ENCODE results near the gene DLAT.
"Not testable (repeated sequence)": the region's sequence is repeated elsewhere in the genome, so short reads cannot be mapped to it uniquely, and the experiment has no call there.

Gene DLAT

GRCh38 chr11:112042961-112043304 lies 17.7 kb downstream of the DLAT start:
- Histone ChIP-seq H2AFZ (no peak overlapping the region), H3K4me1 (no peaks in the 10 kb centered on the region), H3K4me2 (ENCODE audit: low read length) (no peak overlapping the region), H3K4me3 (ENCODE audit: low read depth, low read length) (no peak overlapping the region), H3K9me3 (ENCODE audit: control insufficient read depth, low read length) (no peaks in the 10 kb centered on the region), H3K79me2 (no peaks in the 10 kb centered on the region), H3K27me3 (ENCODE audit: control insufficient read depth, insufficient read depth, low read length) (no peaks in the 10 kb centered on the region), H3K27ac (no peak overlapping the region), H3K9ac (no peak overlapping the region), H3K36me3 (ENCODE audit: control insufficient read depth, insufficient read depth, low read length) (no peaks in the 10 kb centered on the region)
- no peak for TF ChIP-seq CTCF (IDR thresholded peaks at IDR 0.05)

GRCh38 chr11:112044961-112045360 lies 19.8 kb downstream of the DLAT start:
- Histone ChIP-seq H3K4me3 (ENCODE audit: low read depth, low read length) (no peak overlapping the region), H2AFZ (no peak overlapping the region), H3K9ac (no peak overlapping the region), H3K9me3 (ENCODE audit: control insufficient read depth, low read length) (no peaks in the 10 kb centered on the region), H3K27ac (no peak overlapping the region), H3K27me3 (ENCODE audit: control insufficient read depth, insufficient read depth, low read length) (no peaks in the 10 kb centered on the region), H3K4me2 (ENCODE audit: low read length) (no peak overlapping the region), H3K4me1 (no peaks in the 10 kb centered on the region), H3K36me3 (ENCODE audit: control insufficient read depth, insufficient read depth, low read length) (no peaks in the 10 kb centered on the region), H3K79me2 (no peaks in the 10 kb centered on the region)
- TF ChIP-seq CTCF (IDR thresholded peaks at IDR 0.05) = no peak

GRCh38 chr11:112046647-112047046 lies 21.4 kb downstream of the DLAT start:
- not testable (repeated sequence) for H3K4me2 ChIP-seq (ENCODE audit: low read length); H3K79me2 ChIP-seq; H3K9ac ChIP-seq; H3K9me3 ChIP-seq (ENCODE audit: control insufficient read depth, low read length); H3K27me3 ChIP-seq (ENCODE audit: control insufficient read depth, insufficient read depth, low read length); H3K4me1 ChIP-seq; H3K4me3 ChIP-seq (ENCODE audit: low read depth, low read length); H2AFZ ChIP-seq; H3K27ac ChIP-seq; H3K36me3 ChIP-seq (ENCODE audit: control insufficient read depth, insufficient read depth, low read length)

GRCh38 chr11:112048256-112048655 lies 23.0 kb downstream of the DLAT start:
- not testable (repeated sequence) for H2AFZ ChIP-seq; H3K9me3 ChIP-seq (ENCODE audit: control insufficient read depth, low read length); H3K4me3 ChIP-seq (ENCODE audit: low read depth, low read length); H3K9ac ChIP-seq; H3K79me2 ChIP-seq; H3K4me1 ChIP-seq; H3K36me3 ChIP-seq (ENCODE audit: control insufficient read depth, insufficient read depth, low read length); H3K27me3 ChIP-seq (ENCODE audit: control insufficient read depth, insufficient read depth, low read length); H3K4me2 ChIP-seq (ENCODE audit: low read length); H3K27ac ChIP-seq

GRCh38 chr11:112049777-112050176 lies 24.6 kb downstream of the DLAT start:
- H3K4me2 ChIP-seq (ENCODE audit: low read length) = no peak overlapping the region
- H3K79me2 ChIP-seq = no peaks in the 10 kb centered on the region
- H3K9ac ChIP-seq = no peak overlapping the region
- no peaks in the 10 kb centered on the region for H3K27me3 ChIP-seq (ENCODE audit: control insufficient read depth, insufficient read depth, low read length)
- no peaks in the 10 kb centered on the region for H3K36me3 ChIP-seq (ENCODE audit: control insufficient read depth, insufficient read depth, low read length)
- H3K4me1 ChIP-seq = no peaks in the 10 kb centered on the region
- no peak overlapping the region for H3K27ac ChIP-seq
- no peak overlapping the region for H3K4me3 ChIP-seq (ENCODE audit: low read depth, low read length)
- TF ChIP-seq CTCF (IDR thresholded peaks at IDR 0.05) = no peak
- H3K9me3 ChIP-seq (ENCODE audit: control insufficient read depth, low read length) = no peaks in the 10 kb centered on the region
- H2AFZ ChIP-seq = no peak overlapping the region

GRCh38 chr11:112050721-112051120 lies 25.5 kb downstream of the DLAT start:
- Histone ChIP-seq H3K4me3 (ENCODE audit: low read depth, low read length) (no peak overlapping the region), H3K27ac (no peak overlapping the region), H3K36me3 (ENCODE audit: control insufficient read depth, insufficient read depth, low read length) (no peaks in the 10 kb centered on the region), H2AFZ (no peak overlapping the region), H3K4me1 (no peaks in the 10 kb centered on the region), H3K27me3 (ENCODE audit: control insufficient read depth, insufficient read depth, low read length) (no peaks in the 10 kb centered on the region), H3K9ac (no peak overlapping the region), H3K4me2 (ENCODE audit: low read length) (no peak overlapping the region), H3K9me3 (ENCODE audit: control insufficient read depth, low read length) (no peaks in the 10 kb centered on the region), H3K79me2 (no peaks in the 10 kb centered on the region)
- no peak for TF ChIP-seq CTCF (IDR thresholded peaks at IDR 0.05)
